ENCODE results near the gene PIP5K1C. TPM values are rescaled to one million over a fixed set of nuclear protein-coding genes. Genes with fewer than 3 reads are reported as not detected.
"Not testable (repeated sequence)": the region's sequence is repeated elsewhere in the genome, so short reads cannot be mapped to it uniquely, and the experiment has no call there.

PIP5K1C gene
- polyA plus RNA-seq, 1 donor (not counting 4 experiments of a cell fraction or from before 2014, with no cell fraction given): 3.6 TPM

DNA sequence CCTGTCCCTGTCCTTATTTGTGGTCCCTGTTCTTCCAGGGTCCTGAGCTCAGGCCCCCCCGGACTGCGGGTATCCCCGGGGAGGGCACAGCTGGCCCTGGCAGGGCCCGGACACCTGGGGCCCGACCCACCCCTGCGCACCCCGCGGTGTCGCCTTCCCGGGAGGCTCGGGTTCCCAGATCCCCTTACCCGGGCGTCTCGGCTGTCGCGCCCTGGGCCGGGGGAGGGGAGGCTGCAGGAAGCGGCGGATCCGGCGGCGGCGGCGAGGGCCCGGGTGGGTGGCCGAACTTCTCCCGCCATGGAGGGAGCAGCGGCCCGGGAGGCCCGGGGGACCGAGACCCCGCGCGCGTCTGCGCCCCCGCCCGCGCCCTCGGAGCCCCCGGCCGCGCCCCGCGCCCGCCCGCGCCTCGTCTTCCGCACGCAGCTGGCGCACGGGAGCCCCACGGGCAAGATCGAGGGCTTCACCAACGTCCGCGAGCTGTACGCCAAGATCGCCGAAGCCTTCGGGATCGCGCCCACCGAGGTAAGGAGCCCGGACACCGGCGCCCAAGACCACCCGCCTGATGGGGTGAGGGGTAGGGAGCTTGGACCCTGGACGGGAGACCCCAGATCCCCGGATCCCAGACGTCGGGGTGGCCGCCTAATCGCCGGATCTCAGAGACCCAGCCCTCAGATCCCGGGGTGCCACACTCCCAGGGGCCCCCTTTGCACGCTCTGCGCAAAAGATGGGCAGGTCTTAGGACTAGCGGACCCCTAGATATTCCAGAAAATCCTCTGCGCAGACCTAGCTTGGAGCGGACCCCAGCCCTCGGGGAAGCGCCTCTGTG lies 114.8 kb downstream of the PIP5K1C start, which contains the start of gene GIPC3:
Gene GIPC3, plus strand, starts transcription at position 178 of the 826 bp plus-strand sequence. Its CDS starts 120 bp downstream, at position 298.
- Histone ChIP-seq H4K20me1 (ENCODE audit: control insufficient read depth, extremely low read depth, insufficient read depth, low read length) (no peaks in the 10 kb centered on the region), H3K79me2 (ENCODE audit: control insufficient read depth, insufficient read depth, low read length) (no peaks in the 10 kb centered on the region), H3K9ac (ENCODE audit: control insufficient read depth, extremely low read depth, insufficient read depth, low read length) (no peak within 1 kb of the TSS), H3K36me3 (ENCODE audit: control insufficient read depth in 2 of 2, extremely low read depth in 1 of 2, insufficient read depth in 2 of 2, low read length in 2 of 2) (no peaks in the 10 kb centered on the region), H3K27ac (ENCODE audit: control insufficient read depth, insufficient read depth, low read length) (no peak within 1 kb of the TSS), H3K9me3 (ENCODE audit: control insufficient read depth, low read depth, low read length) (no peaks in the 10 kb centered on the region), H3K9me1 (ENCODE audit: control insufficient read depth, extremely low read depth, insufficient read depth, low read length) (no peaks in the 10 kb centered on the region), H3K4me3 (ENCODE audit: control insufficient read depth in 2 of 3, extremely low read depth in 1 of 3, insufficient read depth in 2 of 3, low read depth in 1 of 3, low read length in 3 of 3) (no peak within 1 kb of the TSS), H3K4me2 (ENCODE audit: control insufficient read depth, extremely low read depth, insufficient read depth, low read depth, low read length) (no peak within 1 kb of the TSS), H2AFZ (ENCODE audit: control insufficient read depth, low read length) (no peak within 1 kb of the TSS), H3K27me3 (ENCODE audit: control insufficient read depth, extremely low read depth, insufficient read depth, low read length) (peaks cover 28% of the 10 kb centered on the region), H3K4me1 (ENCODE audit: control insufficient read depth, extremely low read depth, insufficient read depth, low read length) (no peaks in the 10 kb centered on the region)
- dilution Hi-C loops (cut with MboI; ENCODE audit: extremely low pct_ligation_motif_present, low sequenced_read_pairs): no loop called here
- no peak for FAIRE-seq
- DNase-seq (ENCODE audit: low read depth, low spot score): no peak
- TF ChIP-seq CTCF (optimal IDR thresholded peaks at IDR 0.05 in 1 of 3, IDR thresholded peaks at IDR 0.05 in 1 of 3, conservative IDR thresholded peaks at IDR 0.05 in 1 of 3; ENCODE audit: extremely low read depth in 1 of 3, insufficient read depth in 2 of 3, low read length in 3 of 3) (no peak), EZH2 (IDR thresholded peaks at IDR 0.05; ENCODE audit: low read length) (peak; percentile 68)

GRCh38 chr19:3584036-3584802 lies 116.0 kb downstream of the PIP5K1C start:
- dilution Hi-C loops (cut with MboI; ENCODE audit: extremely low pct_ligation_motif_present, low sequenced_read_pairs); H3K79me2 ChIP-seq (ENCODE audit: control insufficient read depth, insufficient read depth, low read length): not testable (repeated sequence)

GRCh38 chr19:3581792-3582191 lies 118.5 kb downstream of the PIP5K1C start:
- H3K4me3 ChIP-seq (ENCODE audit: control insufficient read depth in 2 of 3, extremely low read depth in 1 of 3, insufficient read depth in 2 of 3, low read depth in 1 of 3, low read length in 3 of 3); H3K79me2 ChIP-seq (ENCODE audit: control insufficient read depth, insufficient read depth, low read length); H3K36me3 ChIP-seq (ENCODE audit: control insufficient read depth in 2 of 2, extremely low read depth in 1 of 2, insufficient read depth in 2 of 2, low read length in 2 of 2); H3K9ac ChIP-seq (ENCODE audit: control insufficient read depth, extremely low read depth, insufficient read depth, low read length); FAIRE-seq; dilution Hi-C loops (cut with MboI; ENCODE audit: extremely low pct_ligation_motif_present, low sequenced_read_pairs); H3K9me1 ChIP-seq (ENCODE audit: control insufficient read depth, extremely low read depth, insufficient read depth, low read length); H3K4me1 ChIP-seq (ENCODE audit: control insufficient read depth, extremely low read depth, insufficient read depth, low read length); H3K27ac ChIP-seq (ENCODE audit: control insufficient read depth, insufficient read depth, low read length); H3K9me3 ChIP-seq (ENCODE audit: control insufficient read depth, low read depth, low read length); DNase-seq (ENCODE audit: low read depth, low spot score); H3K4me2 ChIP-seq (ENCODE audit: control insufficient read depth, extremely low read depth, insufficient read depth, low read depth, low read length); H2AFZ ChIP-seq (ENCODE audit: control insufficient read depth, low read length); H4K20me1 ChIP-seq (ENCODE audit: control insufficient read depth, extremely low read depth, insufficient read depth, low read length): not testable (repeated sequence)
- H3K27me3 ChIP-seq (ENCODE audit: control insufficient read depth, extremely low read depth, insufficient read depth, low read length): peaks cover 25% of the 10 kb centered on the region

More at GRCh38 chr19:3584036-3584802, 116.0 kb downstream of the PIP5K1C start:
- not testable (repeated sequence) for H3K27ac ChIP-seq (ENCODE audit: control insufficient read depth, insufficient read depth, low read length); H3K9me1 ChIP-seq (ENCODE audit: control insufficient read depth, extremely low read depth, insufficient read depth, low read length); H3K36me3 ChIP-seq (ENCODE audit: control insufficient read depth in 2 of 2, extremely low read depth in 1 of 2, insufficient read depth in 2 of 2, low read length in 2 of 2); H3K4me1 ChIP-seq (ENCODE audit: control insufficient read depth, extremely low read depth, insufficient read depth, low read length); DNase-seq (ENCODE audit: low read depth, low spot score); H3K9ac ChIP-seq (ENCODE audit: control insufficient read depth, extremely low read depth, insufficient read depth, low read length); H4K20me1 ChIP-seq (ENCODE audit: control insufficient read depth, extremely low read depth, insufficient read depth, low read length); H3K4me3 ChIP-seq (ENCODE audit: control insufficient read depth in 2 of 3, extremely low read depth in 1 of 3, insufficient read depth in 2 of 3, low read depth in 1 of 3, low read length in 3 of 3); FAIRE-seq; H2AFZ ChIP-seq (ENCODE audit: control insufficient read depth, low read length); H3K9me3 ChIP-seq (ENCODE audit: control insufficient read depth, low read depth, low read length); H3K4me2 ChIP-seq (ENCODE audit: control insufficient read depth, extremely low read depth, insufficient read depth, low read depth, low read length)
- peaks cover 28% of the 10 kb centered on the region for H3K27me3 ChIP-seq (ENCODE audit: control insufficient read depth, extremely low read depth, insufficient read depth, low read length)

Measured in keratinocyte (primary cell).